Dedifferentiated amniotic fluid mesenchymal stem cell (primary cell): ENCODE results near the gene ACSL1.

Source experiments
- DNase-seq: peaks from one replicate; pipeline ENCODE4 v3.0.0-alpha.2; 2016; ENCODE audit errors: extremely low spot score

ACSL1 gene

DNA sequence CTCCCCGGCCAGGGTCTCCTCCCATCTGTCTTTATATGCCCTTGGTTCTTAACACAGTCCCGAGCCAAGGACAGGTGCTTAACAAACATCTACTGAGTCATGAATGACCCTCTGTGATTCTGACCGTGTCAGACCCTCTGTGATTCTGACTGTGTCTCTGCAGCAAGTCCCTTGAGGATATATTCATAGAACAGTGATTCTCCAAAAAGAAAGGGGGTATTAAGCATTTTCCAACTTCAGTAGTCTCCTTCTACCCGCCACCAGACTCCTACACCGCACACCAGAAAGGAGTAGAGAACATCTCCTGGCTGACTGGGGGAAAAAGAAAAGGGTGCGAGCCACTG lies 13.6 kb downstream of the ACSL1 start:
- DNase-seq = no peak

- no peak for DNase-seq
Measured at GRCh38 chr4:184811526-184812198, 14.1 kb downstream of the ACSL1 start.

DNA sequence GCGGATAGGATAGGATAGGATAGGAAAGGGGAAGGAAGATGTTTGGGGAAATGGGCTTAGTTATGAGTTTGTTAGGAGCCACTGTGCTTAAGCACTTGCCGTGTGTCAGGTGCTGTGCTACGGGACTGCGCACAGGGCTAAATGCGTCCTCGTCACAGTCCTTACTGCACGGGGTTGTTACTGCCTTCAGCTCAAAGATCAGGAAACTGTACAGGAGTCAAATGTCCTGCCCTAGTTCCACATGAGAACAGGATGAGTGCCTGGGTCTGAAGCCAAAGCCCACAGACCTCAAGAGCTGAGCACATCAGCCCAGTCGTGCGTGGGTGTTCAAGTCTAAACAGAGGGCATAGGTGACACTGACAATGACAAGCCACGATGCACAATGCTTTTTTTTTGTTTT lies 15.0 kb downstream of the ACSL1 start:
- no peak for DNase-seq

- no peak for DNase-seq
Measured at GRCh38 chr4:184808713-184809050, 17.1 kb downstream of the ACSL1 start.

DNA sequence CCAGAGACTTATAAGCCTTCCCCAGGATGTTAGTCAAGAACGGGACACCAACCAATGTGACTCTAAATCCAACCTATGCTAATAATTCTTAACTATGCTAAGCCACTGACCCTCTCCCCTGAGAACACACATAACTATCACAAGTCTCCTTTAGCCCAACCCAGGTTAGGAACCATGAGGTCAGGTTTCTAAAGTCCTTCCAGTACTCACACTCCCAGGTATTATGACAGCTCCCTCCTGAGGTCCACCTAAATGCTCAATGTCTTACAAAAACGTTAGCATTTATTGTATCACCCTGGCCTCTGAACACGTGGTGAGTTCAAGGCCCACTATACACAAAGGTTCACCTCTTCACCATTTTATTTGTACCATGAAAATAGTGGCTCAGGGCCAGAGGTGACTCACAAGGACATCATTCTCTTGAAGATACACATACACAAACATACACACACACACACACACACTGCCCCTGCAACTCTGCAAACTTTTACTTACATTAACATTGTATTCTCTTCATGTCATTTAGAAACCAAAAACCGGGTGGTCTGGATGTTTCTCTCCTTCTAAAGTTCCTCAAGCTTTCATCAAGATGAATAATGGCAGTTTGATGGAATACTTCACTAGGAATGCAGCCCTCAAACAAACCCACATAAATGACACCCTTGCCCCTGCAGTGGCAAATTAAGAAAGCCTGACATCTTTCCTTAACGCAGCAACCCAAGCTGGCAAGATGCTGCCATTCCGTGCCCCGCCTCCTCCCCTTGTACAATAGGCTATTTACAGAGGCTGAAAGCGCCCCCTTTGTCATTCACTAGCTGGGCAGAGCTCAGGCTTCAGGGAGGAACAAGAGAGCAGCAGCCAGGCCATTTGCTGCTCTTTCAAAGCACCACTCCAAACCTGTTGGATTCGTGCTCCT lies 17.7 kb downstream of the ACSL1 start:
- DNase-seq = no peak

DNA sequence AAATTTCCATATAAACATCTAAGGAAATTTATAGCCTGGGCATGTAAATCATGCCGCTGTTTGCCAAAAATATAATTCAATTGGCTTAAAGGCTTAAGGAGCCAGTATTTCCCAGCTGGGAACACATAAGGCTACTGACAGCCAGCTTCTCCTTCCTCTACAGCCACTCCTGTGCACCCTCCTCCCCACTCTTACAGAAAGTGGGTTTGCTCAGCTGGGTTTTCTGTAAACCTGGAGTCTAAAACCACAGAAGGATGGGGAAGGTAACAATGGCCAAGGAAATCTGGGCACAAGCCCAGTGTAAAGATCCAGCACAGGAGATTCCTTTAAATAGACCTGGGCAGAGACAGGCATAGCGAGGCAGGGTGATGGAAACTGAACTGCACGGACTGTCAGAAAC lies 18.5 kb downstream of the ACSL1 start:
- no peak for DNase-seq

DNA sequence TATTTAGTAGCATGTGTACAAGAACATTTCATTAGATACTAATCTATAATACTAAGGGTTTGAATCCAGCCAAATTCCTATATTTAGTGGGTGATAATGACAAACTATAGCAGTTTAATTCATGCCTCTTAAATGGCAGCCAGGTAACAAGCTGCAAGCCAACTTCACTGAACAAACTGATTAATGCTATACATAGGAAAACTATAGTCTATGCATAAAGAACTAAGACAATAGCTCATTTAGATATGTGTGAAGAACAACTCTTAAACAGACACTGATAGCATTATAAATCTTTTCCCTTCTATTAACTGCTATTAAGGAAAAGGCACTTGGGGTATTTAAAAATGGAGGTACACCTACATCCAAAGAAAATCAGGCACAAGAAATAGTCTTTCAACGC lies 19.1 kb downstream of the ACSL1 start:
- DNase-seq = no peak

GRCh38 chr4:184806229-184806550 lies 19.6 kb downstream of the ACSL1 start:
- DNase-seq = no peak

GRCh38 chr4:184805462-184806228 lies 20.1 kb downstream of the ACSL1 start:
- no peak for DNase-seq

DNA sequence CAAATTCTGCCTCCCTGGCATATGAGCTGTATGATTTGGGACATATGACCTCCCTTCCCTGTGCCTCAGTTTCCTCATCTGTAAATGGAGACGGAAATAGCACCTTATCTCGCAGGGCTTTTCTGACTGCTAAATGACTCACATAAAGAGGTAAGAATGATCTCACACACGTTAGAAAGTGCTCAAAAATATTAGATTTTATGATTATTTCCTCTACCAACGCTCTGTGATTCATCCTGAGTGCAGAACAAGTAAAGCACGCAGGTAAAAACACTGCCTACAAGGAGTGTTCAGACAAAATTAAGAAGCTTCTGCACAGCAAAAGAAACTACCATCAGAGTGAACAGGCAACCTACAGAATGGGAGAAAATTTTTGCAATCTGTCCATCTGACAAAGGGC lies 21.1 kb downstream of the ACSL1 start:
- no peak for DNase-seq

- no peak for DNase-seq
Measured at GRCh38 chr4:184803874-184804273, 21.9 kb downstream of the ACSL1 start.

- no peak for DNase-seq
Measured at GRCh38 chr4:184803133-184803532, 22.6 kb downstream of the ACSL1 start.

GRCh38 chr4:184802697-184803015 lies 23.1 kb downstream of the ACSL1 start:
- DNase-seq = no peak

GRCh38 chr4:184801781-184802696 lies 23.7 kb downstream of the ACSL1 start:
- no peak for DNase-seq

GRCh38 chr4:184798504-184798903 lies 27.3 kb downstream of the ACSL1 start:
- DNase-seq = no peak

- no peak for DNase-seq
Measured at GRCh38 chr4:184796906-184797305, 28.9 kb downstream of the ACSL1 start.

DNA sequence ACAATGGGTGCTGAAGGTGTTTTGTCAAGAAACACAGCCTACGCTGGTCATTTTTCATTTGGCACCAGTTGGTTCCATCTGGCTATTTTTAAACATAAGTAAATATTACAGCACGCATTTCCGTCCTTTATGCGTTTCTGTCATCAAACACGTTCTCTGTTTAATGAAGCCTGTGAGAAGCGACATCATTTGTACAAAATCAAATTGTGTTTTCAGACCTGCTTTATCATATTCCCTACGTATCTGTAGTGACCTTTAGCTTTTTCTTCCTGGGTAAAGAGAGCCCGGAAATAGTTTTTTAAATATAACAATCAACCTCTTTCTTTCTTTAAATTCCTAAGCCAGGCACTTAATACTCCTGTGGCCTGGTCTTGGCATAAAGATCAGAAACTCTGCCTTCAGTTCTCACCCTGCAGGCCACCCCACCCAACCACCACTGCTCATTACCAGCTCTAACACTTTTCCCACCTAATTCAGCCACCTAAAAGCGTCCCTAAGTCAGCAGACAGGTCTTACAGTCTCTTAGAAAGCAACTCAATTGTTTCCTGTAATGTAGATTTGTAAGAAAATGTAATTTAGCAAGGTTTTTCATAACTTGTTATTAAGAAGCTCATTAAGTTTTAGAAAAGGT lies 30.4 kb downstream of the ACSL1 start:
- DNase-seq = no peak

DNA sequence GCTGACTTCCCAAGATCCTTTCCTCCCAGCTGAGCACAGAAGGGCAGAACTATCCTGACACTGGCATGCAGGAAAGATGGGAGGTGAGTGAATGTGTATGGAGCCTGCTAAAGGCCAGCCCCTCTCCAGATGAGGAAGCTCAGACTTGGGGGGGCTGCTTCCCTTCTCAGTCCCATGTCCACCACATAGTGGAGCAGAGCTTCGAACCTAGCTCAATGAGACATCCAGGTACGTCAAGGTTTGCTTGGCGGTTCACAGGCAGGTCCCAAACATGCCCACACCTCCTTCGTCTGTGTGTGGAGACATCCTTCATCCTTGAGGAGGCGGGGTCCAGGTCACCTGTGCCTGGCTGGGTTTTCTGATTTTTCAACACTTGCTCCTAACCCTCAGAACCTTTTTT lies 31.3 kb downstream of the ACSL1 start:
- DNase-seq = no peak

DNA sequence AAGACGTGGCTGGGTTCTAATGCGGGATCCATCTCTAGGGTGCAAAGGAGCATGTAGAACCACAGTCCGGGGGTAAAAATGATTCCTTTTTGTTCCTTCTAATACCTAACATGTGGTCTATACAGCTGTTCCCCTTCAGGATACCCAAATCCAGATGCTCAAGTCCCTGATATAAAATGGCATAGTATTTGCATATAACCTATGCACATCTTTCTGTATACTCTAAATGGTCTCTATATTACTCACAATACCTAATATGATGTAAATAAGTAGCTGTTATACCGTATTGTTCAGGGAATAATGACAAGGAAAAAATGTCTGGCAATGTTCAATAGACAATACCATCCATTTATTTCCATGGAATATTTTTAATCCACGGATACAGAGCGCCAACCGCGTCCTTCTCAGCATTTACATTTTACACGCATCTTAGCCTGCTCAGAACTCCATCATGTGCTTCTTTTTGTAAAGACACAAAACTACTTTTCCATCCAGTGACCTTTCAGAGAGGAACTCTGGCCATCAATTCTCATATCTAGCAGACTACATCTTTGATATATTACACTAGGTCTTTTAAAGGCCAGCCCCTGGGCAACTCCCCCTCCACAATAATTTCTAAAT lies 31.9 kb downstream of the ACSL1 start:
- no peak for DNase-seq

- peak; percentile 44 for DNase-seq
Measured at GRCh38 chr4:184792950-184793555, 32.7 kb downstream of the ACSL1 start.

DNA sequence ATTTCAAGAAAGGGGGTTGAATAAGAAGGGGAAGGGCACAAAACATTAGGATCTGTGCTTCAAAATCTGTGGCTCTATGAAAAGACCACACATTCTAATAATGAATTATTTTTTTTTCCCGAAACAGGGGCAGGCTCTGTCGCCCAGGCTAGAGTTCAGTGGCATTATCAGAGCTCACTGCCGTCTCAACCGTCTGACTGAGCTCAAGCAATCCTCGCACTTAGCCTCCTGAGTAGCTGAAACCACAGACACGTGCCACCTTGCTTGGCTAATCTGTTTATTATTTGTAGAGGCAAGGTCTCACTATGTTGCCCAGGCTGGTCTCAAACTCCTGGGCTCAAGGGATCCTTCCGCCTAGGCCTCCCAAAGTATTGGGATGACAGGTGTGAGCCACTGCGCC lies 33.4 kb downstream of the ACSL1 start:
- no peak for DNase-seq
